ENCODE results near the gene RNU1-2. TPM values are rescaled to one million over a fixed set of nuclear protein-coding genes. Genes with fewer than 3 reads are reported as not detected.

Gene RNU1-2
- total and polyA plus RNA-seq, 2 of the 4 experiments (the other 2 are of a cell fraction) = under 0.01 TPM; not detected in 1

- H2BK20ac ChIP-seq (ENCODE audit: low read depth, low read length) = no peak overlapping the region
- H3K18ac ChIP-seq (ENCODE audit: low read depth, low read length) = no peak overlapping the region
- no peak for DNase-seq
- peaks cover 4% of the 10 kb centered on the region; the same call in 1 of the 2 replicates for H3K9me1 ChIP-seq (ENCODE audit: insufficient read depth, low read length)
- H3K27ac ChIP-seq (ENCODE audit: insufficient read depth, low read length) = no peak overlapping the region
- no peaks in the 10 kb centered on the region for H3K9me3 ChIP-seq (ENCODE audit: control insufficient read depth, insufficient read depth, low read length)
- no peaks in the 10 kb centered on the region for H3K36me3 ChIP-seq (ENCODE audit: control insufficient read depth, insufficient read depth, low read length)
- no peak overlapping the region for H2AFZ ChIP-seq (replicated peaks; ENCODE audit: low read length, poor library complexity)
- H2BK15ac ChIP-seq (ENCODE audit: low read depth, low read length) = no peak overlapping the region
- no peak overlapping the region for H2AK9ac ChIP-seq (replicated peaks; ENCODE audit: low read depth, low read length, poor library complexity)
- H3K27me3 ChIP-seq (ENCODE audit: control insufficient read depth, insufficient read depth, low read length) = no peaks in the 10 kb centered on the region
- no peak overlapping the region for H2BK120ac ChIP-seq (ENCODE audit: low read depth, low read length)
- H3K23ac ChIP-seq (ENCODE audit: low read depth, low read length) = no peak overlapping the region
- no peak overlapping the region for H3K14ac ChIP-seq (replicated peaks; ENCODE audit: low read depth, low read length)
- no peak overlapping the region for H2BK5ac ChIP-seq (ENCODE audit: low read depth, low read length, poor library complexity, severe bottlenecking)
- H4K20me1 ChIP-seq (ENCODE audit: insufficient read depth, low read length) = no peaks in the 10 kb centered on the region; the same call in 1 of the 2 replicates
- H3K4me1 ChIP-seq (ENCODE audit: control insufficient read depth, insufficient read depth, low read length) = peaks cover 4% of the 10 kb centered on the region
- BruUV-seq (replicated peaks) = no TSS peak
- ATAC-seq (ENCODE audit: low read depth) = no peak
- POLR2A ChIA-PET (ENCODE audit: unreplicated experiment) = interaction anchor here (0.6 kb wide), 1 partner anchor 401 kb away, joined by 3 read pairs; no protein-coding TSS in a partner anchor
- dilution Hi-C loops (cut with HindIII; ENCODE audit: low sequenced_read_pairs, unreplicated experiment) (no loop called here), intact Hi-C loops (cut with micrococcal nuclease) (no loop called here), in situ Hi-C loops (cut with MboI; ENCODE audit: low sequenced_read_pairs) (no loop called here)
- no peak overlapping the region for H3K9ac ChIP-seq (ENCODE audit: low read depth, low read length)
- H4K8ac ChIP-seq (ENCODE audit: low read depth in 2 of 2, low read length in 2 of 2) = no peak overlapping the region
- H3K56ac ChIP-seq (ENCODE audit: extremely low read depth, insufficient read depth, low read length) = no peak overlapping the region
- H4K5ac ChIP-seq (ENCODE audit: low read depth, low read length) = no peak overlapping the region
- no peak overlapping the region; the same call in 1 of the 2 replicates for H3K4ac ChIP-seq (ENCODE audit: low read depth, low read length)
- no peak overlapping the region for H4K91ac ChIP-seq (ENCODE audit: insufficient read depth, low read depth, low read length)
- CTCF ChIA-PET = interaction anchor here (0.7 to 0.9 kb wide), 2 partner anchors 215 to 303 kb away, joined by 3 to 5 read pairs; no protein-coding TSS in a partner anchor
- no peak for TF ChIP-seq MXI1 (IDR thresholded peaks at IDR 0.05; ENCODE audit: borderline replicate concordance, low read depth, low read length)
- TF ChIP-seq CEBPB (IDR thresholded peaks at IDR 0.05; ENCODE audit: low read depth, low read length) = no peak
- 0 out of 2 replicates have a peak, but pooled peaks have one; percentile 4 for TF ChIP-seq SMC3 (IDR thresholded peaks at IDR 0.05; ENCODE audit: low read depth, low read length)
- no peak for TF ChIP-seq CHD1 (IDR thresholded peaks at IDR 0.05; ENCODE audit: low read depth, low read length)
- TF ChIP-seq FOS (IDR thresholded peaks at IDR 0.05; ENCODE audit: low read depth, low read length) = no peak
- TF ChIP-seq CTCF (conservative IDR thresholded peaks at IDR 0.05; ENCODE audit: low read depth, low read length) = peak; percentile 29
- TF ChIP-seq RAD21 (IDR thresholded peaks at IDR 0.05; ENCODE audit: low read length) = peak; percentile 32; the same call in 1 of the 2 replicates
- no peak overlapping the region for H3K4me2 ChIP-seq (ENCODE audit: low read depth, low read length)
- no peak overlapping the region for H2AK5ac ChIP-seq (ENCODE audit: low read depth, low read length)
- WGBS, 2 experiments (ENCODE audit: extremely low coverage in 2 of 2, insufficient read length in 1 of 2) = 68% methylated on average over 4 of the region's 4 CpGs; no CpG with 5 or more reads in 1 of the 2 experiments
- no peak overlapping the region for H3K4me3 ChIP-seq (ENCODE audit: insufficient read depth, low read depth, low read length)
- peaks cover 0 to 19% of the 10 kb centered on the region in 2 experiments; a peak in 2 of 4 replicates for H3K79me1 ChIP-seq (ENCODE audit: low read depth in 1 of 2, low read length in 2 of 2)
Observed at GRCh38 chr1:16915627-16915973, 19.8 kb downstream of the RNU1-2 start.
